GM21737 (cell line): Measurements from ENCODE around the gene MIR17HG.
"Not testable (repeated sequence)": the region's sequence is repeated elsewhere in the genome, so short reads cannot be mapped to it uniquely, and the experiment has no call there.

Source experiments
- ATAC-seq: cut with Tn5 transposase; IDR thresholded peaks from one replicate; pipeline ENCODE4 v1.9.1; 2021; ENCODE audit warnings: mild to moderate bottlenecking, moderate library complexity; ENCODE audit not compliant: unreplicated experiment

MIR17HG gene

DNA sequence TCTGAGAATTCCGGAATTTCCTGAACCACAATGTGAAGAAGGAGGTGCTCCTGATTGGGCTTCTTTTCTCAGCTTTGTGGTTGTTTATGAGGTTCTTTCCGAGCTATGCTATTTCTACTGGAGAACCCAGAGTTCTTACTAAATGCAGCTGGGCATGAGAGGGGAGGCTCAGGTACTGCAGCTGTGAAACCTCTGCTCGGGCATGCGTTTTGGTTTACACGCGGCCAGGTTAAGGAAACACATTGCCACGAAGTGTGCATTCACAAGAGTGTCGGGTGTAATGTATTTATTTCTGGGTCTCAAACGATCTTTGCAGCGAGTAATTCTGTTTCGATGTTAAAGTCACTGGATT is 661 bp upstream of the MIR17HG start:
- ATAC-seq, result peak; percentile 25

DNA sequence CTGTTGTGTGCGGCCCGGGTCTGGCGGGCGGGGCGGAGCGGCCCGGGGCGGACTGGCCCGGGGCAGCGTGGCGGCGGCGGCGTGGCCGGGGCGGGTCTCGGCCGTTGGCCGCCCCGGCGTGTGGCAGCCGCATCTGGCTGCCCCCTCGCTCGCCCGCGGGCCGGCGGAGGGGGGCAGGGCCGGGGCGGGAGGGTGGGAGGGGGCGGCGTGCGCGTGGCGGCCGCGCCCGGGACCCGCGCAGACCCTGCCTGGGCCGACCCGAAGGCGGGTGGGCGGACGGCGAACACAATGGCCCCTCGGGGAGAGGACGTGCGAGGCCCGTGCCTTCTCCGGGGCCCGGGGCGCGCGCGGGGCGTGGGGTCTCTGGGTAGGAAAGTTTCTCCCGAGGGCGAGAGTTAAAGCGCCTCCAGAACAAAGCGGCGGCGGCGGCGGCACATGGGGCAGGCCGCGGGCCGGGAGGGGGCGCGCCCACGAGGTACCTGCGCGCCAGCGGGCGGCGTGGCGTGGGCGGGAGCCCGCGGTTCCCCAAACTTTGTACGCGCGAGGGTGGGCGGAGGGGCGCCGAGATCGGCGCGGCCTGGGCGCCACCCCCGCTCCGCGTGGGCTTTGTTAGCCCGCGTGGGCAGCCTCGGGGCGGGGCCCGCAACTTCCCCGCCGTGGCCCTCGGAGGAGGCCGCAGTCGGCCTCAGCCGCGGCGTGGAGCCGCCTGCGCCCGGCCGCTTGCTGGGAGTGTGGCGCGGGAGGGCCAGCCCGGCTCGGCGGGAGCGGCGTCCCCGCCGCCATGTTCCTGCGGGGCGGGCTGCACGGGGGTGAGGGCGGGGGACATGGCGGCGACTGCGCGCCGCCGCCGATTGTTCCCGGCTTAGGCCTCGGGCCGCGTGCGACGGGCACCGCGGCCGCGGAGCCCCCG is 764 bp downstream of the MIR17HG start:
- peak; percentile 27 for ATAC-seq

DNA sequence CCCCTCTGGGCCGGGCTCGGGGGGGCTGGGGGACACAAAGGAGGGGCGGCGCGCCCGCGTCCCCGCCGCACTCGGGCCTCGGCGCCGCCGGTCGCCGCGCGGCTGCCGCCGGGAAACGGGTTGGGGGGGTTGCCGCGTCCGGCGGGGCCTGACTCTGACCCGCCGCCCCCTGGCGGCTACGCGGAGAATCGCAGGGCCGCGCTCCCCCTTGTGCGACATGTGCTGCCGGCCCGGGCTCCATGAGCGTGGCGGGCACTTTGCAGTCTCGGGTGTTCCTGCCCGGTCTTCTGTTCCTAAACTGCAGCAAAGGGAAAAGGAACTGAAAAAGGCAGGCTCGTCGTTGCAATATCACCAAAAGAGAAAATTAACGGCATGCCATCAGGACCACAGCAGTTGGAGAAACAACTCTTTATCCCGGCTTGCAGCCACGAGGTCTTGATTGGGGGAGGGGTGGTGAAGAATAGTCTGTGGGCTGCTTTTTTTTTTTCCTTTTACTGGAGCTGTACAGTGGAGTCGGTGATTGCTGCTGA is 1.5 kb downstream of the MIR17HG start:
- ATAC-seq, result peak; percentile 49

DNA sequence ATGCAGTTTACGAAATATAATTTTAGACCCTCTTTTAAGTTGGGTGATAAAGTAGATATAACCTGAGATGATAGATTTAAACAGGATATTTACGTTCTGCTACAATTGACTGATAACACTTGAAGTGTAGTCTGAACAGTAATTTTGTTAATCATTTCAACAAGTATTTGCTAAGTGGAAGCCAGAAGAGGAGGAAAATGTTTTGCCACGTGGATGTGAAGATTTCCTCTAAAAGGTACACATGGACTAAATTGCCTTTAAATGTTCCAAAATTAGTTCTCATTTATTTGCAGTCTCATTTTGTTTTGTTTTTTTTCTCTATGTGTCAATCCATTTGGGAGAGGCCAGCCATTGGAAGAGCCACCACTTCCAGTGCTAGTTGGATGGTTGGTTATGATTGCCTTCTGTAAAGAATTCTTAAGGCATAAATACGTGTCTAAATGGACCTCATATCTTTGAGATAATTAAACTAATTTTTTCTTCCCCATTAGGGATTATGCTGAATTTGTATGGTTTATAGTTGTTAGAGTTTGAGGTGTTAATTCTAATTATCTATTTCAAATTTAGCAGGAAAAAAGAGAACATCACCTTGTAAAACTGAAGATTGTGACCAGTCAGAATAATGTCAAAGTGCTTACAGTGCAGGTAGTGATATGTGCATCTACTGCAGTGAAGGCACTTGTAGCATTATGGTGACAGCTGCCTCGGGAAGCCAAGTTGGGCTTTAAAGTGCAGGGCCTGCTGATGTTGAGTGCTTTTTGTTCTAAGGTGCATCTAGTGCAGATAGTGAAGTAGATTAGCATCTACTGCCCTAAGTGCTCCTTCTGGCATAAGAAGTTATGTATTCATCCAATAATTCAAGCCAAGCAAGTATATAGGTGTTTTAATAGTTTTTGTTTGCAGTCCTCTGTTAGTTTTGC is 2.8 kb downstream of the MIR17HG start:
- no peak for ATAC-seq

DNA sequence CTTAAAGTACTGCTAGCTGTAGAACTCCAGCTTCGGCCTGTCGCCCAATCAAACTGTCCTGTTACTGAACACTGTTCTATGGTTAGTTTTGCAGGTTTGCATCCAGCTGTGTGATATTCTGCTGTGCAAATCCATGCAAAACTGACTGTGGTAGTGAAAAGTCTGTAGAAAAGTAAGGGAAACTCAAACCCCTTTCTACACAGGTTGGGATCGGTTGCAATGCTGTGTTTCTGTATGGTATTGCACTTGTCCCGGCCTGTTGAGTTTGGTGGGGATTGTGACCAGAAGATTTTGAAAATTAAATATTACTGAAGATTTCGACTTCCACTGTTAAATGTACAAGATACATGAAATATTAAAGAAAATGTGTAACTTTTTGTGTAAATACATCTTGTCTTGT is 3.6 kb downstream of the MIR17HG start:
- no peak for ATAC-seq

DNA sequence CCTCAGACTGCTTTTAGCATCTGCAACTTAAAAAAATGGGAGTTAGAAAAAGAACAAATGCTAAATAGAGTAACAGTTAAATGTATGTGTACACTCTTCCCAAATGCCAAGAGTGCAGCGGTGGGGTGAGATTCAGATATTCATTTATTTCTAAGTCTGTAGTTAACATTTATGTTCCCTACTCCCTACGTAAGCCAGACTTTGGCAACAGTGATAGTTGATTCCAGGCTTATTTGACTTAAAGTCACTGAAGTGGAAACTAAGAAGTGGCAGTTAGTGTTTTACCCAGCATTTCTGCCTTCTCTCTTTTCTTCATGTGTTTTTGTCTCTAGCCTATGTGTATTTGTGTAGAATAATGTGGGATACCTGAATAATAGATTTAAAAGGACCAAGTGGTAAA is 4.5 kb downstream of the MIR17HG start:
- ATAC-seq, result no peak

DNA sequence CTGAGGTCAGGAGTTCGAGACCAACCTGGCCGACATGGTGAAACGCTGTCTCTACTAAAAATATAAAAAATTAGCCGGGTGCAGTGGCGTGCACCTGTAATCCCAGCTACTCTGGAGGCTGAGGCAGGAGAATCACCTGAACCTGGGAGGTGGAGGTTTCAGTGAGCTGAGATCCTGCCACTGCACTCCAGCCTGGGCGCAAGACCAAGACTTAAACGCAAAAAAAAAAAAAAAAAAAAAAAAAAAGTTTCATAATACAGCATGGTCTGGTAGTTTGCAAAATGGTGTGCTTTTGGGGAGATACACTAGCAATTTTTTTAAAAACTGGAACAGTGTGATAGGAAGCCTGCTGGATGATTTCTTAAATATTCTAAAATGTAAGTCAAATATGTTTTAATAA is 5.4 kb downstream of the MIR17HG start:
- ATAC-seq, result not testable (repeated sequence)

DNA sequence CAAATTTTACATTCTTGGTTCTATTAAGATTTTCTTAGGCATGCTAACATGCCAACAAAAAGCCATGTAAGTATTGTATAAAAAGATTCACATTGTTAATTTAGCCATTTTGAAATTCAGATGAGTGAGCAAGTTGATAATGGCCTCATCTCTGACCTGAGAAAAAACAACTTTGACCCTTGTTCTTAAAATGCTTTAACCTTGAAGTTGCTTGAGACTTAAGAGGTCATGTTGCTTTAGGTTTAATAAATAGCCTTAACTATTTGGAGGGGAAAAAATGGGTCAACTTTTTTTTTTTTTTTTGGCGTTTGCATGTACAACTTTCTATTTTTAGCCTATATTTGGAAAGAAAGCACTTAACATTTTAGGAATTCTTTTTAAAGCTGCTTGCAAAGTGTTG is 6.0 kb downstream of the MIR17HG start:
- no peak for ATAC-seq

DNA sequence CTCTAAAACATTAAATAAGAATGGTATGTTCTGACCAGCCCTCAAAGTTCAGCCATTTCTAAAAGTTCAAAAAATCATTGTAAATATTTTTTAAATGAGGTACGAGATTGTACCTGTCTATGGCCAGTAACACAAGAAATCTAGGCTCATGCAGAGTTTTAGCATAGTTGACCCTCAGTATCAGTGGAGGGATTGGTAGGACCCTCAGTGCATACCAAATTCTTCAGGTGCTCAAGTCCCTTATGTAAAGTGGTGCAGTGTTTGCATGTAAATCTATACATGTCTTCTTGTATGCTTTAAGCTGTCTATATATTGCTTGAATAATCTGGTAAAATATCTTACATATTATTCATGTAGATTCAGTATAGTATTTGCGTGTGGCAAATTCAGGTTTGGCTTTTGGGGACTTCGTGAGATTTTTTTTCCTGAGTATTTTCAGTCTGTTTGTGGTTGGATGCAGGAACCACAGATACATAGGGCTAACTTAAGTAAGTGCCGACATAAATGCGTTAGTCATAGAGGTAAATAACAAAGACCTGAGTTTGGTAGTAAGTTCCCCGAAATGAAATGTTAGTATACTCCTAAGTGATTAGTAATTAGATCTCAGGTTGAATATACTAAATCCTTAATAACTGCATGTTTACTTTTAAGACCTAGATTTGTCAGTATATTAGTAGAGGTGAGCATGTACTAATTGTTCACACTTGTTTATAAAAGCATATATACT is 7.8 kb downstream of the MIR17HG start:
- ATAC-seq, result no peak

DNA sequence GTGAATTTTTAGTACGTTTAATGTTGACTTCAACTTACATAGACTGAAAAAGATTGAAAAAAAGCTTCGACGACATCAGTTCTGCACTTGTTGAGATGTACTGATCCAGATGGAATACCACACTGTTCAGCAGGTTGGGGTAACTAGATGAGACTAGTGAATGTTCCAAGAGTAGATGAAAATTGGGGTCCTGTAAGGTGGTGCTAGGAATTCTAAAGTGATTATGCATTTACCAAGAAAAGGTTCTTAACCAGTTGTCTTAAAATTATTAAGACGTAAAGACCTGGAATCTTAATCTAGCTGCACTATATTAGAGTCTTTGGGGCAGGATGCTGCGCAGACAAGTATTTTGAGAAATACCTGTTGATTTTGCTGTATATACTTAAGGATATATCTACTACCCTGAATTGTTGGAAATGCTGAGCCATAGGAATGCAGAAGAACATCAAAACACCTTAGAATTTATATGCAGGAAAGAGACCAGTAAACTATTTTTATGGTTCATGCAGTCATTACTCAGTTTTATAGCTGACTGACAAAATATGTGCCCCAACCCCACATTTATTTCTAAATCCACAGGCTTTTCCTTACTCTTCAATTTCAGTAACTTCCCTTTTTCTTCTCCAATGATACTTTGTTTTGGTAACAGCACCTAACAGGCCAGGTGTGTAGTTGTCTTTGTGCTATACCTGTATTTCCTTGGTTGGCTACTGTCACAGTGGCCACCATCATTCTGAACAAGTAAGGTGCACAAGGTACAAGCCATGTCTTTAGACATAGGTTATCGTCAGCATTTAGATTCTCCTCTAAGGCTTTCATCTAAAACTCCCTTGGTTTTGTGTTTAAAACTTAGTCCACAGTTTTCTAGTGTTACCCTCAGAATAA is 8.6 kb downstream of the MIR17HG start:
- ATAC-seq, result no peak

DNA sequence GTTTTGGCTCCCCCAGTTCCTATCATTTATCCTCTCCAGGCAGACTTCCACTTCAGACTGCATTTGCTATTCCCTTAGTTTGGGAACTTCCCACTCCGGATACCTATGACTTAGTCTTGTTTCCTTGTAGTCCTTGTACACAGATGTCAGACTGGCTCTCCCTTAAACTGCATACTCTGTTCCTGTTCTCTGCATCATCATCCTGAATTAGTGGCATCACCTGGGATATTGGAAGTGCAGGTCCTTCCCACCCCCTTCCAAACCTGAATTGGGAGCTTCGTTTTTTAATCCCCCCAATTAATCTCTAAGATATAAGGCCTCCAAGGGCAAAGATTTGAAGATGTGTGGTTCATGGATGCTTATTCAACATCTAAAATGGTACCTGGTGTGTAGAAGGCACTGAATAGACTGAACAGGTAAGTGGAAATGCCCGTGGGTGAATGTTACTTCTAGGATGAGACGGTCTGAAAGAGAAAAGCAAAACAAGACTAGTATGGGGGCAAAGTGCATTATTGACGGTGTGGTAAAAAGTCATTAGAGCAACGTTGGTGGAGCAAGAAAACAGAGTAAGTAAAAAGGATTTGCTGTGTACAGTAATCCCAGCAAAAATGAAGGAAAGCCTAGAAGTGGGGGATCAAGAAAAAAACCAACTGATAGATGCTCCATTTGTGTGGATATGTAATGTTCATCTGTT is 9.6 kb downstream of the MIR17HG start:
- no peak for ATAC-seq

DNA sequence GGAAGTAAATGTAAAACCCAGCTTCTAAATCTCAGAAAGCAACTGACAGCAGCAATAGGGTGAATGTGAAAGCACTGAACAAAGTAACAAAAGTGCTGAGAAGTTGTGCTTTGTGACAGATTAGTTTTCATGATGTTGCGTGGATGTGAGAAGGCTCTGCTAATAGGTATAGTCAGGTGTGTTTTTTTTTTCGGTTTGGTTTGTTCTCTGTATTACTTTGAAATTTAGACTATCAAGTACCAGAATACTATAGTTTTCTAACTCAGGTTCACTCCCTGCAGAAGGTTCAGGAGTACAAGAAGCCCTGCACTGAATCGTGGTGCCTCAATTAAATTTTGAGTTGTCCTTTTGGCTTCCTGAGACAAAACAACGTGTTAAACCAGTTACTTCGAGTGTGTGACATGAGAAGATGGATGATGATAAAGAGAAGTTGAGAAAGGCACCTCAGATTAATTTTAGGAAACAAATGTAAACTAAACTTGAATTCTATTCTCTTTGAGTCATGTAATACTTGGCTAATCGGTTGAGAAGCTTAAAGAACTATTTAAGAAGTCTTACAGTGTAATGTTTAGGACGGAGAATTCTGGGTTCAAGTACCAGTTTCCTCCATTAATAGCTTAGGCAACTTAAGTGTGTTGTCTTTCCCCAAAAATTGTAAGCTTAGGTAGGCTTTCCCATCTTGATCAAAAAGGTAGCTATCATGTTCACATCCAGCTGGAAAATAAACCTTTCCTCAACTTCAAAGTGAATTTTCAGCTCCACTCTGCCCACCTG is 10.3 kb downstream of the MIR17HG start:
- no peak for ATAC-seq

DNA sequence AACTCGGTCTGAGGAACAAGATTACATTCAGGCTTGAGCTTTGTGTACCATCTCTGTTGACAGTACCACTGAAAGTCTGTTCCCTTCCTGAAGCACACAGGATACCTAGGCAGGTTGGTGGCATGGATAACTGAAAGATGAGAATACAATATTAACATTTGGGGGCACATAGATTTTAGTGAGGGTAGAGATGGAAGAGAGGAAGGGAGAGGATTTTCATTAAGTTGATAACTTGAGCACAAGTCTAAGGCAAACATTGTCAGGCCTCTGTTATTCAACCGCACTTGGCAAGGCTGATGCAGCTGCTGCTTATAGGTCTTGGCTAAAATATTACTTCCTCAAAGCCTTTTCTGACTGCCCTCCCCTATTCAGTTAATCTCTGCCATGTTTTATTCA is 10.9 kb downstream of the MIR17HG start:
- ATAC-seq, result no peak

DNA sequence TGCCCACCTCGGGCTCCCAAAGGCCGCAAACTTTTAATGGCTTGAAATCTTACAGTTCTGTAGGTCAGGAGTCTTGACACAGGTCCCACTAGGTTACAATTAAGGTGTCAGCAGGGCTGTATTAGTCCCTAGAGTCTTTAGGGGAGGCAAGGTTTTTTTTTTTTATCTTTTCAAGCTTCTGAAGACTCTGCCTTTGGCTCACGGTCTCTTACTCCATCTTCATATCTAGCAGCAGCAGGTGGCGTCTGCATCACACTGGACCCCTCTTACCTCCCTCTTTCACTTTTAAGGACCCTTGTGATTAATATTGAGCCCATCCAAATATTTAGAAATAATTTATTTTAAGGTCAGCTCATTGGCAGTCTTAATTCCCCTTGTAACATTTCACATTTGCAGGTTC is 11.6 kb downstream of the MIR17HG start:
- ATAC-seq, result no peak

DNA sequence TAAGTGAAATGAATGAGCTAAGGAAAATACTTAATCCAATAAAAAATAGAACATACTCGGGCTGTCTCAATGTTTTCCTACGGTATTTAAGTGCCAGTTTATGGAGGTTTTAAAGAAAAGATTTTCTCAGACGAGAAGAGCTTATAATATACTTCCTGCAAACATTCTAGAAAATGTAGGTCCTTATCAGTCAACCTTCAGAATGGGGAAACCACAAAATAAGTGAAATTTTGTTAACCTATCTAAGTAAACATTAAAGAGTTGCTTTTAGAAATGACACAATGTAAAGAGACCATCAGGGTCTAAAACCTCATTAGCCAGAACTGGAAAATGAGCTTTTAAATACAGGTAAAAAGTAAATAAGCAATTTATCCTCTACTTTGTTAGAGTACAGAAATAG is 12.1 kb downstream of the MIR17HG start:
- no peak for ATAC-seq

DNA sequence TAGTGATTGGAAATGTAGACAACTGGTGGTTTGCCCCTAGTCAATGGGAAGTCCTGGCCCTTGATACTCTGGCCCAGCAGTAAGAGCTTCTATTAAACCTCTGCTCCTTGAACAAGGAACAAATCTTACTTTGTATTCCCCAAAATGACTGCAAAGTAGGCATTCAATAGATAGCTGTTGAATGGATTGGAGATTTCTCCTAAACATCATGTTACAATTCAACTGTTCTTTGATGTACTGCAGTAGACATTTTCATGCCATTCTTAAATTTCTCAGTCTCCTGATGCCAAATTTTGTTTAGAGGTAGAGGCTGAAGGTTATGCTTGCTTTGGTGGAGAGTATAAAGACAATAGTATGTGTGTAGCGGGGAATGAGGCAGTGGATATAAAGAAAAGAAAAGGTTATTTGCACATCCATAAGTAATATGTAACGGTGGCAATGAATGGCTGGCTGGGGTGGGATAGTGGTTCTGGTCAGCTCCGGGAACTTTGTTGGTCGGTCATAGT is 12.8 kb downstream of the MIR17HG start:
- ATAC-seq, result no peak

DNA sequence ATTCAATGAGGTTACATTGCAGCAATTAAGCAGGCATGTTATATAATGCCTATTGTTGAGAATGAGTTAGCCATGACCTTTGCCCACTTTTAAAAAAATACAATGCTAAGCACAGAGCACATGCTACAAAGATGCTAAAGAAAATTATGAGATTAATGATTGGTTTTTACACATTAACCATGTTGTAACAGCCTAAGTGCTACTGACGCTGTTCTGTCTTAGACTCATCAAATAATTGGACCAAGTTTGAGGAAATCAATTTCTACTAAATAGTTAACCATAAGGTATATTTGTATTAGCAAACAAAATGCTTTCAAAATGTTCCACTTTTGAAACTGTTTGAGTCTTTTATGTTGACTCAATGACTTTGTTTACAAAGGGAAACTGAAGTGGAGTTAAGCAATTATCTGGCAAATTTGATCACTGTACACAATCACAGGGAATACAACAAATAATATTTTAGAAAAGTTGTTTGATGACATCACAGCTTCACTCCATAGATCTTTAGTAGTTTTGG is 14.3 kb downstream of the MIR17HG start:
- no peak for ATAC-seq

DNA sequence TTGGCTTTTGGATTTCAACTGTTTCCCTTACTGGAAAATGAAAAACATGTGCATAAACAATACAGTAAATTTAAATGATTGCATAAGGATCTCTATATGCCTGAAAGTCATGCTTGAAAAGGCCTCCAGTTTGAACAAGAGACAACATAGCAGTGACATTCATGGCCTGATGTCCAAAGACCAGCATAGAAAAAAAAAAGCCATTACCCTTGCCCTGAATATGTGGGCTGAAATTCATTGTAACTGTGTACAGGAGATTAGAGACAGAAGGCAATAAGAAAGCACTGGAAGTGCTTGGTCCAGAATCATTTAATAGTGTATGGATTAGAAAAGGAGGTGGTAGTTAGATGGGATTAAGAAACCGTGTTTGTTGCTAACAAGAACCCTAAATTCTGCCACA is 15.4 kb downstream of the MIR17HG start:
- ATAC-seq, result no peak
